Measurements from ENCODE around the gene SERPINB2.
A peak's percentile ranks its signal among the peaks of the same experiment; 100 is the strongest.

Gene SERPINB2

DNA sequence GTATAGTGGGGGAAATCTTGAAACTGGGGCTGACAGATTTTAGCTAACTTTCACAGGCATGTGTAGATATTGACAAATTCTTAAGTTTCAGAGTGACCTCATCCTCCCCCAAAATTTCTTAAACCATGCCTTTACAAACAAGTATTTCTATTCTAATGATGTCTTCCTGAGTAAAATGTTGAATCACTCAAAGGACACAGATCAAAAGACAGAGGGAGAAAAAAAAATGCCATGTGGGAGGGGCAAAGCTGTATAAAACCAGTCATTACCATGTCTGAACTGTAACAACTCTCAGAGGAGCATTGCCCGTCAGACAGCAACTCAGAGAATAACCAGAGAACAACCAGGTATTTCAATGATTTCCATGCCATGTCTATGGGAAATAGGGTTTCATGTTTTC, at the start of gene SERPINB2:
SERPINB2 (plus strand) TSS at position 282 of the 400 bp plus-strand sequence. CDS start 3,740 bp downstream, outside the sequence.
- no peak for DNase-seq

DNA sequence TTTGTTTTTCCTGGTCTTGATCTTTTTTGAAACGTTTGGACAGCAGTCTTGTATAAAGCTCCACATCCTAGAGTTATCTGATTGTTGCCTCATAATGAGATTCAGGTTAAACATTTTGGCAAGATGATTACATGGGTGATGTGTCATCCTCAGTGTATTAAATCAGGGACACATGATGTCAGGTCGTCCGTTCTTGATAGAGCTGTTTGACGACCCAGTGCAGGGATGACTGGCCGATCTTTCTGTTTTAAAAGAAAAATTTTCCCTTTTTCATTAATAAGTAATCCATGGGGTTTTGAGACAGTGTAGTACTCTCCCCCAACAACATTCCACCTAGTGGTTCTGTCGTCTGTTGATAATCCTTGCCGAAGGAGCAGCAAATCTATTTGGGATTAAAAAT, 44.5 kb upstream of the SERPINB2 start:
- no peak for DNase-seq

GRCh38 chr18:63844254-63844653, 43.3 kb upstream of the SERPINB2 start:
- DNase-seq: no peak

GRCh38 chr18:63848159-63848558, 39.3 kb upstream of the SERPINB2 start:
- DNase-seq: no peak

- DNase-seq: peak in 1 of 2 experiments; percentile 21
These were observed 37.5 kb upstream of the SERPINB2 start for GRCh38 chr18:63850020-63850419.

GRCh38 chr18:63850636-63851035, 36.9 kb upstream of the SERPINB2 start:
- no peak for DNase-seq

- DNase-seq: no peak
These were observed 29.0 kb upstream of the SERPINB2 start for GRCh38 chr18:63858456-63858855.

- DNase-seq: no peak
These were observed 27.6 kb upstream of the SERPINB2 start for GRCh38 chr18:63859781-63860475.

- no peak for DNase-seq
These were observed 27.0 kb upstream of the SERPINB2 start for GRCh38 chr18:63860531-63860930.

- no peak for DNase-seq
These were observed 20.0 kb upstream of the SERPINB2 start for GRCh38 chr18:63867368-63868125.

DNA sequence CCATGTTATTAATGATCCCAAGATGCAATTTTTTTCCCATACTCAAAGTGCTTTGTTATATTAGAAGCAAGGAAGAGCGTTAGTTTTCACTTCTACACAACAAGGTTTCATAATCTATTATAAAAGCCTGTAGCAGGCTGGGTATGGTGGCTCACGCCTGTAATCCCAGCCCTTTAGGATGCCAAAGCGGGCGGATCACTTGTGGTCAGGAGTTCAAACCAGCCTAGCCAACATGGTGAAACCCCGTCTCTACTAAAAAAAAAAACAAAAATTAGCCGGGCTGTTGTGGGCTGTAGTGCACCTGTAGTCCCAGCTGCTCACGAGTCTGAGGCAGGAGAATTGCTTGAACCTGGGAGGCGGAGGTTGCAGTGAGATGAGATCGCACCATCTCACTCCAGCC, 19.0 kb upstream of the SERPINB2 start:
- DNase-seq: no peak

DNA sequence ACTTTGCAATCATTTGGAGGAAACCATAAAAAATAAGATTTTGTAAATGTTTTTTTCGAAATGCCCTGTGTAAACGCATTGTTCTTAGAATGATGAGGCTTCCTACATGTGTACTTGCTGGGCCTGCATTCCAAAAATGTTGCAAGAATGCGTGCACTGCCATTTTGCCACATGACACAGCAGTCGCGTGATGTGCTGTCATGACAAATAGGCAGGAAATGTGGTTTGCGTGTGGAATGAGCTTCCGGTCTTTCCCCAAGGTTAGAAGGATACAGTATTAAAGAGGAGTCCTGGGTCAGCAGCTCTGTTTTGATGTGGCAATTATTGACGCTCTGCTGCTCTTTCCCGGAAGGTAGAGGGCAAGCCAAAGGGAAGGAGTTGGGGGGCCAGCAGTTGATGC, 18.1 kb upstream of the SERPINB2 start:
- DNase-seq: no peak

GRCh38 chr18:63869851-63870250, 17.7 kb upstream of the SERPINB2 start:
- no peak for DNase-seq

DNA sequence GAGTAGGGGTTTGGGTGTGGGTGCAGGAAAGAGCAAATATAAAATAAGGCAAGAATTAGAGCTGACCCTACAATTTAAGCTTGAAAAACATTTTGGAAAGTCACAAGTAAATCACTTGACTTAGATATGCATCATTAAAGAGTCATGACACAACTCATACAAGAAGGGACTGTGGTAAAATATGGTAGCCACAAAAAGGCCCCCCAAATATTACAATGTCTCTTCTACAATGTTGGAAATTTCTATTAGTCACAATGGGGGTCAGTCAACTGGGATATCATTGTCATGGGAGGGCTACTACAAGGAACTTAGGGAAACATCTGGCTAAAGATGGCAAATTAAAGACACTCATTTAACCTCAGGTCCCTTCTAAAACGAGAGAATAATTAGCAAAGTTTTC, 15.7 kb upstream of the SERPINB2 start:
- no peak for DNase-seq

DNA sequence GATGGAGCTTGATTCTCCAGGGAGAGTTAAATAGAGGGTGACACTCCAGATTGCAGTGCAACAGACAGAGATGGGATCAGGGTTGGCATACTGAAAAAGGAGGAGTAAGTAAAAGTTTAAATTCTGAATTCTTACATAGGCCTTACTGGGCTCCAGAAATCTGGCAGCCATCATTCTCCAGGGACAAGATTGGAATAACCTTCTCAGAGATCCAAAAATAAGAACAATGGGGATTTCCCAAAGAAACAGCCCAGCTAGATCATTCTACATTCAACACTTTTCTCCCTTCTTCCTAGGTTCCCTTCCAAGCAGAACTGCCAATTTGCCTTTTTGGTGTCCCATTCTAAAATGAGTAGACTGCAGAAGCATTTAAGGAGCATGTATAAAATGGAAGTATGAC, 14.9 kb upstream of the SERPINB2 start:
- DNase-seq: no peak

GRCh38 chr18:63878343-63878742, 9.2 kb upstream of the SERPINB2 start:
- DNase-seq: no peak

GRCh38 chr18:63878925-63879324, 8.6 kb upstream of the SERPINB2 start:
- no peak for DNase-seq

DNA sequence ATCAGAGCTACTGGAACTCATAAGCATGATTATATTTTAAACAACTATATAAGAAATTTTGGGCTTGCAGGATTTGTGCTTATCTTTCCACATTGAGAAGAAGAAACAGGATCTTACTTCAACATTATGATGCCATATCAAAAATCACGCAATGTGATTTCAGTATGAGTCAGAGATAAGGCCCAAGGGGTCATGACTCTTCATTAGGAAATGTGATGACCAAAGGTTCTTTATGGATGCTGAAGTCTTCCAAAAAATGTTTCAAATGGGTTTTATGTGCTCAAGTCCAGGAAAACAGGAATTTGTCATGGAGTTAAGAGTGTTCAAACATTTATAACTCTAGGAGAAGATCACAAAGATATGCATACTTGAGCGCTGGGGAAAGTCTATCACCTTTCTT, 7.8 kb upstream of the SERPINB2 start:
- DNase-seq: no peak

GRCh38 chr18:63881851-63882250, 5.7 kb upstream of the SERPINB2 start:
- DNase-seq: no peak

DNA sequence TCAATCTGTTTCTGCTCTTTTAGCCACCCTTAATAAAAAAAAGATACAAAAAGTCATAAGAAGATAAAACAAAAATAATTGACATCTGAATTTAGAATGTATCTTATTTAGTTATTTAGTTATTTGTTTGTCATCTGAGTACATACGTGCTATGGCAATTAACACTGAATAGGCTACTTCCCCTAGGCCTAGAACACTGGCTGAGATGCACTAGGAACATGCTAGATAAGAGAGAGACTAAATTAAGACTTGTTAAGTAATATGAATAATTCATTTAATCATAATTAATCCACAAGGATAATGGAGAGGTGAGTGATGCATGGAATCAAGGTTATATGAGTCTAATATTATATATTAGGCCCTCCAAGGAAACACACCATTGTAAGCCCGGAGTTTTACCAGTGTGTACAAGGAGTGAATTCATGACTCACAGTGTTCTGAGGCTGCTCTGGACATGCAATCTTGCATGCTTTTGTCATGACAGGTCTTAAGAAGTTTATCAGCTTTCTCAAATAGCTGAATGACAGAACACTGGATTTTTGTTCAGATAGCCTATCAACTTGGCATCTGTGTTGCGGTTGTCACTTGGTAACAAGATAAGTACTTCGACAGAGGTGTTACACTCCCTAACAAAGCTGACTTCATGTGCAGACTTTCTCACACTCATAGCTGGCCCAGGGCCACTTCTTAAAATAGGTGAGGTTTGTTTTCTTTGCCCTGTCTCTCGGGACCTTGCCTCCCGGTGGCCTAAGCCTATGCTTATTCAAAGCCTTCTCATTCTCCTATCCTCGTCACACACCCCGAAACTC, 5.0 kb upstream of the SERPINB2 start:
- no peak for DNase-seq

GRCh38 chr18:63883617-63884016, 3.9 kb upstream of the SERPINB2 start:
- DNase-seq: no peak

DNA sequence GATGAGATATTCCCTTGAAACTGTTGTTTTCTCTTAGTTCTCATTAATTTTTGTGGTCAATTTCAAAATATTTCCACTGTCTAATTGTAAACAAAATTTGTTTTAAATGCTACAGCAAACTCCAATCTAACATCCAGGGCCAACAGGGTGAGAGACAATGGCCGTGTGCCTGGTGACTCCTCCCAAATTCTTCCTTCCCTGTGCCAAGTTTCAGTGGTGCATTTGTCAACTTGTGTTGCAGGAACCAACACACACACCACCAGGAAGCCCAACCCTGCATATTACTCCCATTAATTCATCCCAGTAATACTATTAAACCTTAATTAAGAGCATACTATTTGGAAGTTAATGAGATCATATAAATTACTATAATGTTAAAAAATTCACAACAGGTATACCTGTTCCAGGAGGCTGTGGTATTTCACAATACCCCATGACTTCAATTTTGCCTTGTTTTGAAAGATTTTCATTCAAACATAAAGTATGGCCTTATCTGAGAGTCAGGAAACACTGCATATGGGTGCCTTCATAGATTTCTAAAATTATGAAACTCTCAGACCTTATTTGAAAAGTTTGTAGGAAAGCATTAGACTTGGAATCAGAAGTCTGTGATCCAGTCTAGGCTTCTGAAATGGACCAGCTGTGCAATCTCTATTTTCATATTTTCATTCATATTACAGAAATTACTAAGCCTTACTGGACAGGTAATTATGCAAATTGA, 1.1 kb downstream of the SERPINB2 start:
- DNase-seq: no peak

DNA sequence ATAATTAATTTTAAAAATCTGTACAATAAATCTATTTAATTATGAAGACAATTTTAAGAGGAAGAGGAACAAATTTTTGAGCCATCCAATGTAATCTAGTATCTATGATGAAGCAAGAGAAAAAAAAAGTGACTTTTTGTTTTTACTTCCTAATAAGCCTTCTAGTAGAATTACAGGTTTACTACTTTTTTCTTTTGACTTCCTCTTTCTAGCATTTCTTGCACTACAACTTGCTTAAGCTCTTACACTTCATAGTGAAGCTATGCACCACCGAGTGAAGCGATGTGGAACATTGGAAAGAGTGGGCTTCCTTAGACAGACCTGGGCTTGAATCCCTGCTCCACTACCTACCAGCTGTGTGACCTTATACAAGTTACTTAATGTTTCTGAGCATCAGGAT, 2.1 kb downstream of the SERPINB2 start:
- no peak for DNase-seq
